Gastrocnemius medialis (tissue), 4 donors: Measurements from ENCODE around the gene ZNF423.

Experiments
- POLR2A ChIP-seq, 2 donors: fragments of 450-650 bp; IDR thresholded peaks; one replicate each; pipeline ENCODE4 v1.6.1; 2017; ENCODE audit warnings: antibody characterized with exemption in 2 of 2, mild to moderate bottlenecking in 2 of 2, moderate library complexity in 2 of 2
- TF ChIP-seq, protein P1 (sequence below), 5 experiments: fragments of 450-650 bp in 3 of 5; fragments of 200-600 bp in 2 of 5; sonication (generic) in 2 of 5; IDR thresholded peaks in 4 of 5; conservative IDR thresholded peaks in 1 of 5; 1 replicate in 4 of 5; 2 replicates in 1 of 5; pipeline ENCODE4 v1.5.1; 2016 to 2019; ENCODE audit warnings: antibody characterized with exemption in 5 of 5, mild to moderate bottlenecking in 3 of 5, moderate library complexity in 3 of 5

DNA sequence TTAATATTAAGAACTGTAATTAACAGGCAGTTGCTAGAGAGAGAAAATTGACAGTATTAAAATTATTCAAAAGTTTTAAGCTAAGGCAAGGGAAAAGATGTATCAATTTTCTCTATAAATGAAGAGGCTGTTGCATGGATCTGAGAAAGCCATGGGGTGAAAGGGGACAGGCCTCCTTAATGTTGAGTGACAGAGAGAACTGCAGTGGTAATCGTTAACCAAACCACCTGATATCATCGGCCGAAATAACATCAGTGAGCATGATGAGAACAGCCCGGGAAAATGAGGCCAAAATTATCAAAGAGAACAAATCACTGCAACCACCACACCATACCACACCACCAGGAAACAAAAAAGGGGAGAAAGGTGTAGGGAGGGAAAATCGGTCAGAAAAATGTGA is 3.6 kb downstream of the ZNF423 start:
- TF ChIP-seq POLR2A (IDR thresholded peaks at IDR 0.05): no peak
- TF ChIP-seq, protein P1, sequence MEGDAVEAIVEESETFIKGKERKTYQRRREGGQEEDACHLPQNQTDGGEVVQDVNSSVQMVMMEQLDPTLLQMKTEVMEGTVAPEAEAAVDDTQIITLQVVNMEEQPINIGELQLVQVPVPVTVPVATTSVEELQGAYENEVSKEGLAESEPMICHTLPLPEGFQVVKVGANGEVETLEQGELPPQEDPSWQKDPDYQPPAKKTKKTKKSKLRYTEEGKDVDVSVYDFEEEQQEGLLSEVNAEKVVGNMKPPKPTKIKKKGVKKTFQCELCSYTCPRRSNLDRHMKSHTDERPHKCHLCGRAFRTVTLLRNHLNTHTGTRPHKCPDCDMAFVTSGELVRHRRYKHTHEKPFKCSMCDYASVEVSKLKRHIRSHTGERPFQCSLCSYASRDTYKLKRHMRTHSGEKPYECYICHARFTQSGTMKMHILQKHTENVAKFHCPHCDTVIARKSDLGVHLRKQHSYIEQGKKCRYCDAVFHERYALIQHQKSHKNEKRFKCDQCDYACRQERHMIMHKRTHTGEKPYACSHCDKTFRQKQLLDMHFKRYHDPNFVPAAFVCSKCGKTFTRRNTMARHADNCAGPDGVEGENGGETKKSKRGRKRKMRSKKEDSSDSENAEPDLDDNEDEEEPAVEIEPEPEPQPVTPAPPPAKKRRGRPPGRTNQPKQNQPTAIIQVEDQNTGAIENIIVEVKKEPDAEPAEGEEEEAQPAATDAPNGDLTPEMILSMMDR (IDR thresholded peaks at IDR 0.05 in 4 of 5, conservative IDR thresholded peaks at IDR 0.05 in 1 of 5): no peak
